ENCODE data around the gene ANTXR1.
"Not testable (repeated sequence)": the region's sequence is repeated elsewhere in the genome, so short reads cannot be mapped to it uniquely, and the experiment has no call there.

Gene ANTXR1

DNA sequence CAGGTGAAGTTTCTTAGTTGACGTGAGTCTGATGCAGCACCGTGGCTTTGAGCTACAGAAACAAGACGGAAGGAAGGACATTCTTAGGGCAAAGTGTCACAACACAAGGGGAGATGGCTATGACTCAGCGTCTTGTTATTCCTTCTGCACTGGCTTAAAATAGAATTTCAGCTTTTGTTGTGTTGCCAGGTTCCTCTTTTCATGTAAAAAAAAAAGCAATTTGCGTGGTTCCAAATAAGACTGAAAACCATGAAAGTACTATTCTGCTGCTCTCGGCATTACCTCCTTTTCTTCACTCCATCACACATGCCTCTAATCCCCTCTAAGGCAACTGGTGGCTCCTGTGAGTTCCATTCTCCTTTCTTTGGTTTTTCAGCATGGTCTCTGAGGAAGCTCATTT lies 150.1 kb downstream of the ANTXR1 start:
- DNase-seq (ENCODE audit: low read depth in 2 of 2), result no peak

DNA sequence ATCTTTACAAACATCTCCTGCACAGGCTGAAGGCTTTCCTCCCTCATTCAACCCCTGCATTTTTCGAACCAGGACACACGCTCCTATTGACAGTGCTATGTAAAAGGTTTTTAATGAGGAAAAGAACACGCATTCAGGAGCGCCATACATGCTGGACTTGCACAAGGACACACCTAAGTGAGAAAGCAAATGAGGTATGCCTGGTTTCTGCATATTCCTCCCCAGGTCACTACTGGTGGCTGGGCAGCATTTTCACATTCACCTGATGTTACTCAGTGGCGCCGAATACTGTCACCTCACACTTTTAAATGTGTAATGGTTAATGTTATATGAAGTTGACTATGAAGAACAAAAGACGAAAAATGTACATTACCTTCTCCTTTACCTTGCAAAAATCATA lies 150.6 kb downstream of the ANTXR1 start:
- DNase-seq (ENCODE audit: low read depth in 2 of 2), result no peak

DNA sequence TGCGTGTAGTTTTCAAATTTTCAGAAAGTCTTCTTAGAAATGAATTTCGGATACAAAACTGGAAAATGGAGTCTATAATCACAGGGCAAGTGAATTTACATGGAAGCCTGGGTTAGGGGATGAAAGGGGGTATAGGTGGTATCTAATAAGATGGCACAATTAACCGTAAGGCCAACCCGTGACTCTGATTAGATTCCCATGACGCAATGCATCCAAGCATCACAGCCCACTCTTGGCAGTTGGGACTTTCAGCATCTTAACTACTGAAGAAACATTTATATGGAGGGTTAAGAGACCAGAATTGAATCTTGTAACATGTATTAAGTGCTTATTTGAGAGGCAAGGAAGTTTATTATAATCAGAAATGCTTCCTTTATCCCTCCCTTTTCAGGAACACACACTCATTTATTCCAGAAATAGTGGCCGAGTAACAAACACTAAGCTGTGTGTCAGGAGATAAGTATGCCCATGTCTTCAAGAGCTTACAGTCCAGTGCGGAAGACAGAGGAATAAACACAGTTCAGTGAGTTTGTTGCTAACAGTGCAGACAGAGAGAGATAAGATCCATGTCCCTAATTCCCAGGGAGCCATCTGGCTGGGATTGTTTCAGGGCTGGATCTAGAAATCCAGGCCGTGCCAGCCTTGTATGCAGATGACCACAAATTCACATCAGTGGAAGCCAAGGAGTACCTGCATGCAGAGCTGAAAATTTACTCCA lies 151.2 kb downstream of the ANTXR1 start:
- DNase-seq (ENCODE audit: low read depth in 2 of 2), result no peak

DNA sequence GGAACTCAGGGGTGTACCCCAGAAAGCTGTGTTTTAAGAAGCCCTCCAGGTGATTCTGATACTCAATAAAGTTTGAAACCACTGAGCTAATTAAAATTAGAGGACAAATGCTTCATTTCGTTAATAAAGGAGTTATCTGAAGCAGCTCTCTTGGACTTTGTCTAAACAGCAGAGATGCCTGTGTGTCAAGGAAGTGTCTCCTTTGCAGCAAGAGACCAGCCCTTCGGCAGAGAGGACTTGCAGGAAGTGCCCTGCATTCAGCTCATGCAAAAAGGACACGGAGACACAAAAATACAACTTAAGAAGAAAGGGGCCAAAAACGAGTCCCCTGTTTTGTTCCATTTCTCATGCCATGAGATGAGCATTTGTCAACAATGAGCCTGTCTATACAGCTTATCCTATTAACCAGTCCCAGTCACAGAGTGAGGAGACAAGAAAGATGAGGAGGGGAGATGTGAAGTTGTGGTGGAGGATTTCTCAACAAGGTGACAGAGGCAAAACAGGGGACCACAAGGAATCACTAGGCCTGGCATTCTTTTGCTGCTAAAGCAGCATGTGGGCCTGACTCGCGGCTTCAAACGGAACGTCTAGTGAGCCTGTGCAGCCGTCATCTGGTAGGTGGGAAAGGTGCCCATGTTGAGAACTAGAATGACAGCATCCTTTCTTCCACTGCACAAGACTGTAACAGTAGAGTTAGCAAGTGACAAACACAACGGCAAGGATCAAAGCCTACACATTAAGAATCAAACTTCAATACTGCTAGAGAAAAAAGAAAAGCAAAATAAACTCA lies 152.3 kb downstream of the ANTXR1 start:
- DNase-seq (ENCODE audit: low read depth in 2 of 2), result no peak

DNA sequence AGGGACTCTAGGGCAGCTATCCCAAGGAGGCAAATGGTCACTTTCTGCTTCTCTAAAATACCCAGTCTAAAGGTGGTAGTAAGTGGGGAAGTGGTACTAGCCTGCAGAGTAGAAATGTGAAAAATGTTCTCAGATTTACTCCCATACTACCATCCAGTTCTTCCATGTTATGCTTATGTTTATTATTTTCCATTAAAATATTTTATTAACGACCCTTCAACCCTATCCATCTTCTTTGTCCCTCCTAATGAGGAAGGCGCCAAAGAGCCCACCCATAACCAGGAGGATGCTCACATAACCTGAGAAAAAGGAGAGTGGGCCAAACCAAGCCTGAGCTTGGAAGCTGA lies 153.5 kb downstream of the ANTXR1 start:
- no peak for DNase-seq (ENCODE audit: low read depth in 2 of 2)

DNA sequence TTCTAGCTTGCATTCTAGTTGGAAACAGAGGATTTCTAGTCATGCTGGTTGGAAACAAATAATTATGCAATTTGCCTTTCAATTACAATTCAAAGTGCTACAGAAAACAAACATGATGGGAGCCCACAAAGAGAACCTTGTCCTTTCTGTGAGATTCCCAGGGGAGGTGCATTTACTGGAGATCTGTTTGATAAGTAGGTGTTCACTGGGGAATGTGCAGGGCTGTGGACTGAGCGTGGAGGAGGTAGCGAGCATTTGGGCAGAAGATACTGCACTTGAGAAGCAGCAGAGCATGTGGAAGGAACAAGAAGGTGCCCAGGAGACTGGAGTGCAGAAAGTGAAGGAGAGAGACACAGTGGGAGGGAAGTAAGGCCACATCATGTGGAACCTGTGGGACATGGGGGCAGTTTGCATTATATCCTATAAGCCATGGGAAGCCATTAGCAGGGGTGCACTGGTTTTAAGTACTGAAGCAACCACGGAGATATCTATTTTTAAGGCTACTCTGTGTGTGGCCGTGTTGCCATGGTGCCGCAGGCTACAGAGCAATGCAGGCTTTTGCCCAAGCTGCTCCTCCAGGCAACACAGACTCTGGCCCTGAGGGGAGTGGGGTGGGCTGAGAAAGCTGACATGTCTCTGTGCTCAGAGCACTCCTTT lies 154.0 kb downstream of the ANTXR1 start:
- DNase-seq (ENCODE audit: low read depth in 2 of 2), result no peak

DNA sequence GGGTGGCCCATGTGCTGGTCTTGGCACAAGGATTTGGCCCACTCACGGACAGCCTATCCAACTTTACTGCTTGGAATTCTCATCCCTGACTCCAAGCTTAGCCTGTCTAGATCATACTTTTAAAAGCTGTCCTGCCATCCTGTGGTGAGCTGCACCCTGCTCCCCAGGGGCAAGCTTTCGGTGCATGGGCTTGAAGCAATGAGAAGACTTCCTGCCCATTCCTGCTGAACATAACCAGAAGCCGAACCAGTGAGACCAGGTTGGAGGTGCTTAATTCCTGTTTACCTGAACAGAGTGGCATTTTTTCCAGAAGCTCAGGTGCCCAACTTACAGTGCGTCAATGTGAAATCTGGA lies 154.5 kb downstream of the ANTXR1 start:
- no peak for DNase-seq (ENCODE audit: low read depth in 2 of 2)

DNA sequence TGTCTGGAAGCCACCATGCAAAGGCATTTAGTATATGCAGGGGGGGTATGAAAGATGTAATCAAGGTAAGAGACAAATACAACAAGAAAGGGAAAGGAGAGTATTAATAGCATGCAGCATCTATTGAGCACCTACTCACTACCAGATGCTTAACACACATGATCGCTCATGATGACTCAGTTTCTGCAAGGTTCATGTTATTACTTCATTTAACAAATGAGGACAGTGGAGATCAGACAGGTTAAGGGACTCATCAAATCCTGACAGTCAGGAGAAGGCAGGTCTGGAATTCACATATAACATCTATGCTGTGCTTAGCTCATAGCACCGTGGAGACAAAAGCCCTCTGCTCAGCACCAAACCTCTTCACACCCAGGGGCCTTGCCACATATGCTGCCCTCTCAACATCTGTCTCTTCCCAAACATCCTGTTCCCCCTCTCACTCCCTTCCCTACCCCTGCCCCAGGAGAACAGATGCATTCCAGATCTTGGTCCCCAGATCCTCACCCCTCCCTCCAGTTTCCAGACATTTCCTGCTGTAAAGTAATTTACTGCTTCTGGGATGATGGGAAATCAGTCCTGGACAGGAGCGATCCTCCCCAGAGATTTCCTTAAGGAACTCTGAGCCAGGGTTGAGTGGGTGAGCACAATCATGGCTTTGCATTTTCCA lies 155.3 kb downstream of the ANTXR1 start:
- DNase-seq (ENCODE audit: low read depth in 2 of 2), result no peak

DNA sequence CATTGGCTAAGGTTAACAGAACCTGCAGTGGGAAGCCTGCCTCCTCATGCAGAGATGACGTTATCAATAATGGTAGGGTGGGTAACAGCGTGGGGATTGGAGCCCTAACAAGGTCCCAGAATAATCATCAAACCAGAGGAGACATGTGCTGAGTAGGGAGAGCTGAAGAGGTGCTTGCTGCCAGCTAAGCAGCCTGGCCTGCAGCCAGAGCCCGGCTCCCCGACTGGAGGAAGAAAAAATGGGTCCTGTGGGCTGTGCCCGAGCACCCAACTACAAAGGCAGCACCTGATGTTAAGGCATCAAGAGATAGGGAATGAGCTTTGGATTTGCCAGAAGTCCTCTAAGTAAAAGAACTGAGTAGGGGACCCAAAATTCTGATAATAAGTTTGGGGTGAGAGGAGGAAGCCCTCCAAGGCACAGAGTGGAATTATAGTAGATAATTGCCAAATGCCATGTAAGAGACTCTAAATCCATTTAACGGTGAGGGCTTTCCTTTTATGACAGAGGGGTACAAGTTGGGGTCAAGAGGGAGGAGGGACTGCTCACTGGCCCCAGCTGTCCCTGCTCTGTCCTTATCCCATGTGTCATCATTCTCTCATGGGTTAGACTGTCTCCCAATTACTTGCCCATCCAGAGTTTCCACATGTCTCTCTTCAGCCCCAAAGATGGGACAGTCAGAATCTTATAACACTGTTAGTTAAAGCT lies 156.1 kb downstream of the ANTXR1 start:
- no peak for DNase-seq (ENCODE audit: low read depth in 2 of 2)

DNA sequence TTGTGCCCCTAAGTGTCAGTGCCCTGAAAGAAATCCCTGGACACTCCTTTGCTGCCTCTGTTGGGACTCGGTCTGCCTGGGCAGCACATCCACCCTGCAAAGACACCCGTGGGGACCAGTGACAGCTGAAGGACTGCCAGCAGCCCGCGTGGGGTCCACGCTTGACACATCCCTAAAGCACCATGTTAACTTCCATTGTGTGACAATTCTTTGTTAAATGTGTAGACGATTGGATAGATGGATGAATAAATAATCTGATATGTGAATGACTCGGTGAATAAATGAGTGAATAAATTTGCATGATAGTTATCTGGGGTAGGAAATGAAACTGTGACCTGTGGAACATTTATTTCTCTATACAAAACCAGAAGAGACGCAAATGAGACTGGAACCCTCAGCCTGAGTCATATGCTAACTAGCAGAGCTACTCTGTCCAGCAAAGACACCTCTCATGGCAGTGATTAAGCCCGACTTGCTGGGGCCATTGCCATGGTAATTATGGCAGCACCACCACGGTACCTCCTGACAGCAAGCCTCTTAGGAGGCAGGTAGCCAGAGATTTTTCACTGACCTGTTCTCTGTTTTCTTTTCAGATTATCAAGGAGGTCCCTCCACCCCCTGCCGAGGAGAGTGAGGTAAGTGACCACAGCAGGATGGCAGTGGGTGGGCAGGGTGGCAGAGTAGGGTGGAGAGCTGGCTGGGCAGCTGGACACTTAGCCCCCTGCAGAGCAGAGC lies 156.8 kb downstream of the ANTXR1 start:
- no peak for DNase-seq (ENCODE audit: low read depth in 2 of 2)

DNA sequence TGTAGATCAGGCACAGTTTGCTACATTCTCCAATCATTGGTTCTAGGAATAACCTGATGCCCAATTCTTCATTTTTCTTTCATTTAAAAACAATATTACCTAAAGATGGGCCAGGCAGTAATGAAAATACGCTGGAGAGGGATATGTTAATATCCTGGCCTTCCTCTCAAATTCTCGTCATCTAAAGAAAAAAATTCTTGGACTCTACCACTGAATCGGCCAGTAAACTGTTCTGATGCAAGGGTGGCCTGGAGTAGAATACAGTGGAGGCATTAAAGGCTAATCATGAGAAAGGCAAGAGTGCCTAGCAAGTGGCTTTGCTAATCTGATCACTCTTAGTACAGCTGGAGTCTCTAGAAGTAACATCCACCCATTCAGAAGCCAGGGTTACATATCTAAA lies 157.7 kb downstream of the ANTXR1 start:
- no peak for DNase-seq (ENCODE audit: low read depth in 2 of 2)

DNA sequence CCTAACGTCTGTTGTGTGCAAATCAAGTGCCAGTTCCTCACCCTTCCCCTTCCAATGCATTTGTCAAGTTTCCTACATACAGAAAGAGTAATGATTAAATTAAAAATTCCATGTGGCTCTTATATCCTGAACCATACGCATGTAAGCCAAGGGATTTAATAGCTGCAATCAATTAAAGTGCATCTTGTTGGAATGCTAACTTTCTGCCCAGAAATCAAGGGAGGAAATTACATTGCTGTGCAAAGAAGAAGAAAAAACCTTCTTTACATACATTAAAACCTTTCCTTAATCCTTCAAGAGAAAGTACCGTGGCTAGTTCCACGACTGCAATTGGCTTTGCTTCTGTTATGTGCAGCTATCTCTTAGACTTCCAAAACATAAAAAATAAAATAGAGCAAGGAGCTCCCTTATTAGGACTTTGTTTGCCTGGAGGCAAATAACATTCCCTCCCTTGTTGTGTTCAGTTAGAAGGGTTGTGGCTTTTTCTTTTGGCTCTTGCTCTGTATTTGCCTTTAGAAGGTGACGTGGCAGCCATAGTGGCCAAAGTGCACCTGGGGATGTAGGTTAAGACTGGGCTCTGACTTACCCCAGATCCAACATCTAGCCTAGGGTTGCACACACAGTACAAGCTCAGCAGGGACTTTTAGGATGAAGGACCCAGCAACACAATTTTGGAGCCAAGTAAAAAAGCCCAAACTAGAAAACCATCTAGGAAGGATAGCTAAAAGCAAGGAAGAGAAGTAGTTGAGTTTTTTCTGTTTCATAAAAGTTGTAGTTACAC lies 158.3 kb downstream of the ANTXR1 start:
- DNase-seq (ENCODE audit: low read depth in 2 of 2), result no peak

DNA sequence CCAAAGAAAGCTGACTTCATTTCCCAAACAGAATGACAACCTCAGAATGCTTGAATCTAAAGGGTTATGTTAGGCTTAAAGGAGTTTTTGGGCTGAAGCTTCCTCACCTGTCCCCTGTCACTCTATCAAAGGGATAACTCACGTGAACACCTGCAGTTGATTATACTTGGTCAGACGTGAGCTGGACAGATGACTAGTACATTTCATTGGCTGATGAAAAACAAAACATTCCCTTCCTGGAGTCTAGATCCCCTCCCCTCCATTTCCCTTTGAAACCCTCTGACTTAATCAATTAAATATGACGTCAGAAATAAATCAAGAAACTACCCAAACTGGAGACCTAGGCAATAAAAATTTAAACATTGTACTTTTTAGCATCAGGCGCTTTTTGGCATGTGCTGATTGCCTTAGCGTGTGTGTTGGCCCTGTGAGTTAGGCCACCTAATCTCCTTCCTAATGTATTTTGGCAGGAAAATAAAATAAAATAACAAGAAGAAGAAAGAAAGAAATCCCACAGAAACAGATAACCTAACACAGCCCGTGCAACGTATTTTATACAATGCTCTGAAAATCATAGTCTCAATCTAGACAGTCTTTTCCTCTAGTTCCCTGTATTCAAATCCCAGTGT lies 159.0 kb downstream of the ANTXR1 start:
- DNase-seq (ENCODE audit: low read depth in 2 of 2), result no peak

DNA sequence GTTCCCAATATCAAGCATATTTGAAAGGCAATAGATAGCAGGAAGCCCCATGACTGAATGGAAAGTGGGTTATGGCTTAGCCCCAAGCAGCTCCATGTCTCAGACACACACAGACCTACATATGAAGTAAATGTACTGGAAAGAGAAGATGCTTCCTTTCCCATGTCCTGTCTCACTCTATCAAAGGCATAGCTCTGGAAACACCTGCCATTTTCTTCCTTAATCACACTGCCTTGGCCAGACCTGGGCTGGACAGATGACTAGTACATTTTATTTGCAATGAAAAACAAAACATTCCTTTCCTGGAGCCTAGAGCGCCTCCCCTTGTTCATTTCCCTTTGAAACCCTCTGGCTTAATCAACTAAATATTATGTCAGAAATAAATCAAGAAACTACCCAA lies 160.7 kb downstream of the ANTXR1 start:
- no peak for DNase-seq (ENCODE audit: low read depth in 2 of 2)

DNA sequence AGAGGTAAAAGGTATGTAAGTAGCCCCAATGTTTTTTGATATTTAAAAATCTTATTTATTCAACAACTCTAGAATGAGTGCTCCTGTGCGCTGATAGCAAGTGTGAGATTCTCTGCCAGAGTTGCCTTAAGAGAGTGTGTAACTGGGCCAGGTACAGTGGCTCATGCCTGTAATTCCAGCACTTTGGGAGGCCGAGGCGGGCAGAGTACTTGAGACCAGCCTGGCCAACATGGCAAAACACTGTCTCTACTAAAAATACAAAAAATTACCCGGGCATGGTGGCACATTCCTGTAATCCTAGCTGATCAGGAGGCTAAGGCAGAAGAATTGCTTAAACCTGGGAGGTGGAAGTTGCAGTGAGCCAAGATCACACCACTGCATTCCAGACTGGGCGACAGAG lies 161.2 kb downstream of the ANTXR1 start:
- not testable (repeated sequence) for DNase-seq (ENCODE audit: low read depth in 2 of 2)

DNA sequence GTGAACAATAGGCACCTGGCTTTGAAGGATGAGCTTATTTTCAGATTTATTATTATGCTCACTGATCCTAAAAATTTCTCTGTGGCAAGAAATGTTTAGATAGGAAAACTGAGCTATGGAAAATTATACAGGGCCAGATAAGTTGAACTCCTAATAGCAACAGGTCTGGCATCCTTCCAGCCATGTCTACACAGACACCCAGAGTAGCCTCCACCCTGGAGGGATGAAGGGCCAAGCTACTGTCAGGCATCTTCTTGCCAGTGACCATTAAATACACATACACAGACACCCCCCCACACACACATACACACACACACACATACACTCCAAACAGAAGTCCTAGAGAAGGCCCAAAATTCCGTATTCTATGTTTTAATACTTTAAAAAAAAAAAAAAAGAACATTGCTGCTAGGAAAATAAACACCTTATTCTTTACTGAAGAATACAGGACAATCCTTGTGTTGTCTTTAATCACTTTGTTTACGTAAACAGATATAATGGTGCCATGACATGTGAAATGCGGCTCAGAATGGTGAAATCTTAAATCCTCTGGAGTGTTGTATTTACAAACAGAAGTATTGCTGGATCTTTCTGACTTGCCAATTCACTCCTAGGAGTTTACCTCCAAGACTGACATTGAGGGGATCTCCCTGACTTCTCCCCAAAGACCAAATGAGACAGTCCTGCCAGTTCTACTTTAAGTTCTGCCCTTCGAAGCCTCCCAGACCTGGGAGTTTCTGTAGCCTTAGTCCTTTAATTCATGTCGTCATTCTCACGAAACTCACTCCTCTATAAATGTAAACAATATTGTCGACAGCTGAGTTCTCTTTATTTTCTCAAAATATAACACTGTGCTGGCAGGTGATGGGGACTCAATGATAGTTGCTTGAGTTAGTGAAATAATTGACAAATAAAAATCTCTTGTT lies 163.1 kb downstream of the ANTXR1 start:
- DNase-seq (ENCODE audit: low read depth in 2 of 2), result no peak

DNA sequence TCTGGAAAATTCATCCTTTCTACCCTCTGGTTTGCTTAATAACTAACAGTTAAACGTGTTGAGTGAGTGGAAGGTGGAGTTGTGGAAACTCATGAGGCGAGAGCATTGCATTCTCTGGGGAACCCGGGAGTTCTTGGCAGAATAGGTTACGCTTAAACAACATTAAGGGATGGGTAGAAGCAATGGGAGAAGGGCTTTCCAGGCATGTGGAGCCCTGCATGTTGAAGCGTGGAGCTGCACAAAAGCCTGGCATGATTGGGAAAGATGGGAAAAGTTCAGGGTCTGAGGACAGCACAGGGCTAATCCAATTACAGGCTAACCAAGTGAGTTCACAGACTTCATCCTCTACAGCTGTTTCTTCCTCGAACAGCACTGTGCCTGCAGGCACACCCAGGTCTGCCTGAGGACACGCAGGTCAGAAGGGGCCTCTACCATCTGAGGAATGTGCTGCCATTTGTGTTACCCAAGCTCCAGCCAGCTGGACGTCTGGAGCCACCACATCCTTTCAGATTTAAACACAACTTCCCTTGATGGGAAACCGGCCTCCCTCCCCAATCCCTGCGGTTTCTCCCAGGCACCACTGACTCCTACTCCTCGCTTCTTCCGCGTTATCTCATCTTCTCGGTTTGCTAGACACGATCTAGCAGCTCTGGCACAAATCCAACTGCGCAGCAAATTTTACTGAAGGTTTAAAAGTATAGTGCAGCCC lies 164.2 kb downstream of the ANTXR1 start:
- DNase-seq (ENCODE audit: low read depth in 2 of 2), result no peak

All from stimulated activated CD8-positive, alpha-beta memory T cell treated with anti-CD3 and anti-CD28 coated beads, Interleukin-15, amount 100 ng/mL, for 4 hours (primary cell).